Hepatocyte (in vitro differentiated cells): ENCODE data around the gene CHCHD6. TPM values are rescaled to one million over a fixed set of nuclear protein-coding genes. Genes with fewer than 3 reads are reported as not detected.

Source experiments
- DNase-seq: peaks from one replicate; pipeline ENCODE4 v3.0.0-alpha.2; 2016; ENCODE audit warnings: low spot score
- H2AFZ ChIP-seq: fragments of 200-600 bp; sonication (generic); 2 replicates; pipeline ENCODE4 v1.6.0; 2016; ENCODE audit warnings: antibody characterized with exemption, mild to moderate bottlenecking
- H3K27ac ChIP-seq: fragments of 200-600 bp; sonication (generic); 2 replicates; pipeline ENCODE4 v1.5.1; 2016; ENCODE audit warnings: mild to moderate bottlenecking
- H3K27me3 ChIP-seq: fragments of 200-600 bp; sonication (generic); 2 replicates; pipeline ENCODE4 v1.6.1; 2016
- H3K36me3 ChIP-seq: fragments of 200-600 bp; sonication (generic); replicated peaks from 2 replicates; pipeline ENCODE4 v1.5.1; 2016; ENCODE audit warnings: low read depth; ENCODE audit not compliant: insufficient read depth
- H3K4me1 ChIP-seq: fragments of 200-600 bp; sonication (generic); 2 replicates; pipeline ENCODE4 v1.5.1; 2016; ENCODE audit warnings: mild to moderate bottlenecking, moderate library complexity; ENCODE audit not compliant: insufficient read depth
- H3K4me2 ChIP-seq: fragments of 200-600 bp; sonication (generic); 2 replicates; pipeline ENCODE4 v1.6.0; 2016
- H3K4me3 ChIP-seq: fragments of 200-600 bp; sonication (generic); 2 replicates; pipeline ENCODE4 v1.5.1; 2016; ENCODE audit warnings: mild to moderate bottlenecking
- H3K79me2 ChIP-seq: fragments of 200-600 bp; sonication (generic); 2 replicates; pipeline ENCODE4 v1.6.0; 2017; ENCODE audit warnings: mild to moderate bottlenecking
- H3K9me2 ChIP-seq: fragments of 200-600 bp; sonication (generic); replicated peaks from 2 replicates; pipeline ENCODE4 v1.6.0; 2017; ENCODE audit warnings: mild to moderate bottlenecking; ENCODE audit not compliant: insufficient read depth
- H3K9me3 ChIP-seq: fragments of 200-600 bp; sonication (generic); 2 replicates; pipeline ENCODE4 v1.5.1; 2016; ENCODE audit warnings: low read depth, mild to moderate bottlenecking
- H4K20me1 ChIP-seq: fragments of 200-600 bp; sonication (generic); 2 replicates; pipeline ENCODE4 v1.6.0; 2016; ENCODE audit warnings: mild to moderate bottlenecking; ENCODE audit not compliant: insufficient read depth, poor library complexity, severe bottlenecking
- CTCF ChIP-seq: fragments of 200-600 bp; sonication (generic); IDR thresholded peaks from 2 replicates; pipeline ENCODE4 v1.5.1; 2016; ENCODE audit warnings: antibody characterized with exemption, mild to moderate bottlenecking; ENCODE audit not compliant: poor library complexity
- EZH2 ChIP-seq: fragments of 200-600 bp; sonication (generic); IDR thresholded peaks from 2 replicates; pipeline ENCODE4 v1.6.1; 2016; ENCODE audit warnings: antibody characterized with exemption, mild to moderate bottlenecking, borderline replicate concordance
- EZH2phosphoT487 ChIP-seq: fragments of 200-600 bp; sonication (generic); IDR thresholded peaks from one replicate; pipeline ENCODE4 v1.6.1; 2018; ENCODE audit warnings: antibody characterized with exemption, mild to moderate bottlenecking, low read depth, moderate library complexity; ENCODE audit not compliant: unreplicated experiment, severe bottlenecking
- WGBS: methylation state at CpG from one replicate; pipeline ENCODE4 v1.1.6; 2016; ENCODE audit warnings: low lambda C conversion rate; ENCODE audit errors: missing lambda C conversion rate; 5-methylcytosine and 5-hydroxymethylcytosine counted together
- polyA plus RNA-seq: library from polyadenylated mRNA; unstranded; fragments of >200 nt; fragmentation: Nextera tagmentation; extraction: Ambion mirVana; gene quantifications from 2 replicates; pipeline ENCODE4 v1.2.1, GENCODE V29; 2016
- total RNA-seq: library from RNA; depleted of rRNA; stranded (reverse); fragments of >200 nt; gene quantifications from 2 replicates; pipeline ENCODE4 v1.2.3, GENCODE V29; 2014

The CHCHD6 gene
- total and polyA plus RNA-seq, 2 experiments from 2014 or later: 13.8 to 19.7 TPM

DNA sequence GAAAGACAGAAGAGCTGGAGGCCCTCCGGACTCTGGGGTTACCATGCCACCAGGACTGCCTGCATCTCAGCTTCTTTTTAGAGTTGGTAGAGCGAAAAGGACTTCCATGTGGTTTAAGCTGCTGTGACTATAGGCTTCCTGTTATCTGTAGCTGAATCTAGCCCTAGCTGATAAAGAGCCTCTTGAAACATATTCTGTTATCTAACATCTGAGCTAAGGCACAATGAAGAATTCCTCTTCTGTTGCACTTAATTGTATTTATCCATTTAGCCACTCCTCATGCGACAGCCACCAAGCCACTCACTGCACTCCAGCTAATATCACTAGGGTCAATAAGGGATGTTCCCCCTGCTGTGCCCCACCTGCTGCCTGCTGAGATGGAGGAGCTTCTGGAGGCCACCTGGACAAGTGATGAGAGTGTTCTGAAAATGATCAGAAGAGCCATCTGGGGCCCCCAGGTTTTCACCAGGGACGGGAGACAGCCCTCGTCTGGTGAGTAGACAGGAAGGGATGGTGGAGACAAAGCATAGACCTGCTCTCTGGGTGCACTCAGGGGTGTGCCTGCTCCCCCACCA lies 184.2 kb downstream of the CHCHD6 start:
- Histone ChIP-seq H3K9me2 (no peaks in the 10 kb centered on the region), H3K27me3 (no peaks in the 10 kb centered on the region), H3K4me2 (no peak overlapping the region), H3K4me3 (no peak overlapping the region), H3K4me1 (peaks cover 3% of the 10 kb centered on the region), H3K27ac (no peak overlapping the region), H3K9me3 (no peaks in the 10 kb centered on the region), H4K20me1 (no peaks in the 10 kb centered on the region), H3K79me2 (no peaks in the 10 kb centered on the region), H2AFZ (no peak overlapping the region), H3K36me3 (no peaks in the 10 kb centered on the region)
- TF ChIP-seq EZH2: no peak
- TF ChIP-seq EZH2phosphoT487: no peak
- DNase-seq: no peak
- WGBS: 69% methylated on average over 5 of the region's 5 CpGs

GRCh38 chr3:126889276-126890201 lies 185.5 kb downstream of the CHCHD6 start:
- no peak overlapping the region for H3K27ac ChIP-seq
- no peaks in the 10 kb centered on the region for H3K79me2 ChIP-seq
- H3K4me3 ChIP-seq: no peak overlapping the region
- no peak for TF ChIP-seq EZH2phosphoT487
- TF ChIP-seq CTCF: no peak
- WGBS: 97% methylated on average over 15 of the region's 15 CpGs
- H3K9me3 ChIP-seq: no peaks in the 10 kb centered on the region
- H2AFZ ChIP-seq: no peak overlapping the region
- H4K20me1 ChIP-seq: no peaks in the 10 kb centered on the region
- no peak overlapping the region for H3K4me2 ChIP-seq
- no peak for DNase-seq
- no peaks in the 10 kb centered on the region for H3K27me3 ChIP-seq
- no peaks in the 10 kb centered on the region for H3K9me2 ChIP-seq
- no peaks in the 10 kb centered on the region for H3K4me1 ChIP-seq
- H3K36me3 ChIP-seq: no peaks in the 10 kb centered on the region

DNA sequence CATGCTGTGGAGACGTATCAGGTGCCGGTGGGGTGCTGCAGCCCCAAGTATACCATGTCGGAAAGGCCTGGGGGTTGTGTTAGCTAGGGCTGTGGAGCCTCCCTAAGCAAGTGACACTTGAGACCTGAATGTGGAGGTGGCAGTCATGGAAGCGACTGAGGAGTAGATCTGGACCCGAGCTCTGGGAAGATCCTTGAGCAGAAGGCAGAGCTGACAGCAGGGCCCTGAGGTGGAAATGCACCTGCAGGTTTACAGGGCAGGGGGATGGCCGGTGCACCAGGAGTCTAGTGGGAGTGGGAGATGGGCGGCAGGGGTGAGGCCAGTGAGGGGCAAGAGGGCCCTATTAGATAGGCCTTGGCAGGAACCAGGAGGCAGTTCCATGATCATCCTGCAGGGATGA lies 187.1 kb downstream of the CHCHD6 start:
- Histone ChIP-seq H3K4me2 (no peak overlapping the region), H3K9me3 (no peaks in the 10 kb centered on the region), H3K27ac (no peak overlapping the region), H4K20me1 (no peaks in the 10 kb centered on the region), H3K79me2 (no peaks in the 10 kb centered on the region), H3K27me3 (no peaks in the 10 kb centered on the region), H3K4me3 (no peak overlapping the region), H2AFZ (no peak overlapping the region), H3K36me3 (no peaks in the 10 kb centered on the region), H3K9me2 (no peaks in the 10 kb centered on the region), H3K4me1 (no peaks in the 10 kb centered on the region)
- no peak for DNase-seq
- TF ChIP-seq EZH2: no peak
- no peak for TF ChIP-seq CTCF
- no peak for TF ChIP-seq EZH2phosphoT487
- 96% methylated on average over 7 of the region's 7 CpGs for WGBS

- Histone ChIP-seq H3K27ac (no peak overlapping the region), H3K36me3 (no peaks in the 10 kb centered on the region), H2AFZ (no peak overlapping the region), H3K4me3 (no peak overlapping the region), H4K20me1 (no peaks in the 10 kb centered on the region), H3K4me2 (no peak overlapping the region), H3K27me3 (no peaks in the 10 kb centered on the region), H3K4me1 (no peaks in the 10 kb centered on the region), H3K9me2 (no peaks in the 10 kb centered on the region), H3K9me3 (no peaks in the 10 kb centered on the region), H3K79me2 (no peaks in the 10 kb centered on the region)
- TF ChIP-seq CTCF (no peak), EZH2phosphoT487 (no peak), EZH2 (no peak)
- no peak for DNase-seq
- 90% methylated on average over 10 of the region's 10 CpGs for WGBS
These were observed 187.8 kb downstream of the CHCHD6 start for GRCh38 chr3:126891791-126892190.
